AG04450 (cell line): ENCODE results near the gene CCDC12. TPM values are rescaled to one million over a fixed set of nuclear protein-coding genes. Genes with fewer than 3 reads are reported as not detected.

Experiments used
- CTCF ChIA-PET: fragments of 300-600, 350-600 bp; formaldehyde crosslinking; extraction: SDS; loops from one replicate; lab custom pipeline; 2022; ENCODE audit warnings: antibody characterized with exemption, inconsistent platforms; lab: Charles Lee
- POLR2A ChIA-PET: fragments of 350-600 bp; formaldehyde crosslinking; extraction: SDS; loops from one replicate; lab custom pipeline; 2021; ENCODE audit warnings: antibody characterized with exemption, inconsistent platforms; lab: Yijun Ruan, JAX
- DNase-seq: peaks from one replicate; pipeline ENCODE4 v3.0.0-alpha.2; 2011; ENCODE audit warnings: low read depth, low spot score
- H3K27ac ChIP-seq: one replicate; pipeline ENCODE4 v1.5.1; 2012; ENCODE audit warnings: low read depth, low read length, control low read depth
- H3K27me3 ChIP-seq: one replicate; pipeline ENCODE4 v1.6.0; 2012; ENCODE audit warnings: low read length; ENCODE audit not compliant: control insufficient read depth, insufficient read depth
- H3K4me3 ChIP-seq: 2 replicates; pipeline ENCODE4 v1.5.1; 2011; ENCODE audit warnings: mild to moderate bottlenecking, low read depth, low read length, control low read depth
- H3K9me3 ChIP-seq: 2 replicates; pipeline ENCODE4 v1.5.1; 2012; ENCODE audit warnings: low read length; ENCODE audit not compliant: control insufficient read depth, insufficient read depth
- CTCF ChIP-seq: IDR thresholded peaks from 2 replicates; pipeline ENCODE4 v1.5.1; 2011; ENCODE audit warnings: low read depth, low read length, control low read depth, inconsistent platforms
- polyA plus RNA-seq: library from polyadenylated mRNA; depleted of rRNA; stranded (reverse); fragments of >200 nt; gene quantifications from 2 replicates; pipeline ENCODE4 v1.2.3, GENCODE V29; 2011

The CCDC12 gene
- polyA plus RNA-seq, 1 experiment: 18.3 TPM

GRCh38 chr3:46946856-46947545, 29.5 kb downstream of the CCDC12 start:
- Histone ChIP-seq H3K4me3 (no peak overlapping the region), H3K27me3 (no peaks in the 10 kb centered on the region), H3K27ac (no peak overlapping the region), H3K9me3 (no peaks in the 10 kb centered on the region)
- CTCF ChIA-PET: interaction anchor here (1.5 to 1.8 kb wide), 2 partner anchors 11 to 24 kb away, joined by 5 to 13 read pairs; no protein-coding TSS in a partner anchor
- TF ChIP-seq CTCF: no peak
- POLR2A ChIA-PET: no interaction called here
- no peak for DNase-seq

- no peak overlapping the region for H3K27ac ChIP-seq
- ChIA-PET POLR2A (no interaction called here), CTCF (interaction anchor here (1.5 to 1.8 kb wide), 2 partner anchors 11 to 24 kb away, joined by 5 to 13 read pairs; no protein-coding TSS in a partner anchor)
Measured at GRCh38 chr3:46946416-46946815, 30.1 kb downstream of the CCDC12 start.

GRCh38 chr3:46944191-46944590, 32.4 kb downstream of the CCDC12 start:
- no peak for DNase-seq
- no peak overlapping the region for H3K4me3 ChIP-seq
- no peak overlapping the region for H3K27ac ChIP-seq
- H3K9me3 ChIP-seq: no peaks in the 10 kb centered on the region
- no peaks in the 10 kb centered on the region for H3K27me3 ChIP-seq
- ChIA-PET POLR2A (no interaction called here), CTCF (interaction anchor here (1.1 to 2.1 kb wide), 2 partner anchors 9 to 27 kb away, joined by 8 to 10 read pairs; no protein-coding TSS in a partner anchor)
- TF ChIP-seq CTCF: no peak

More at GRCh38 chr3:46946416-46946815, 30.1 kb downstream of the CCDC12 start:
- Histone ChIP-seq H3K27me3 (no peaks in the 10 kb centered on the region), H3K4me3 (no peak overlapping the region), H3K9me3 (no peaks in the 10 kb centered on the region)
- no peak for TF ChIP-seq CTCF
- DNase-seq: no peak

GRCh38 chr3:46943237-46944187, 33.0 kb downstream of the CCDC12 start:
- no peak for DNase-seq
- no peak for TF ChIP-seq CTCF
- POLR2A ChIA-PET: no interaction called here
- Histone ChIP-seq H3K27me3 (no peaks in the 10 kb centered on the region), H3K27ac (no peak overlapping the region), H3K4me3 (no peak overlapping the region), H3K9me3 (no peaks in the 10 kb centered on the region)
- CTCF ChIA-PET: interaction anchor here (1.1 to 2.1 kb wide), 2 partner anchors 8 to 26 kb away, joined by 8 to 10 read pairs; no protein-coding TSS in a partner anchor
